ENCODE measurements around the gene BCL2.
A peak's percentile ranks its signal among the peaks of the same experiment; 100 is the strongest.
"Not testable (repeated sequence)": the region's sequence is repeated elsewhere in the genome, so short reads cannot be mapped to it uniquely, and the experiment has no call there.

The BCL2 gene

DNA sequence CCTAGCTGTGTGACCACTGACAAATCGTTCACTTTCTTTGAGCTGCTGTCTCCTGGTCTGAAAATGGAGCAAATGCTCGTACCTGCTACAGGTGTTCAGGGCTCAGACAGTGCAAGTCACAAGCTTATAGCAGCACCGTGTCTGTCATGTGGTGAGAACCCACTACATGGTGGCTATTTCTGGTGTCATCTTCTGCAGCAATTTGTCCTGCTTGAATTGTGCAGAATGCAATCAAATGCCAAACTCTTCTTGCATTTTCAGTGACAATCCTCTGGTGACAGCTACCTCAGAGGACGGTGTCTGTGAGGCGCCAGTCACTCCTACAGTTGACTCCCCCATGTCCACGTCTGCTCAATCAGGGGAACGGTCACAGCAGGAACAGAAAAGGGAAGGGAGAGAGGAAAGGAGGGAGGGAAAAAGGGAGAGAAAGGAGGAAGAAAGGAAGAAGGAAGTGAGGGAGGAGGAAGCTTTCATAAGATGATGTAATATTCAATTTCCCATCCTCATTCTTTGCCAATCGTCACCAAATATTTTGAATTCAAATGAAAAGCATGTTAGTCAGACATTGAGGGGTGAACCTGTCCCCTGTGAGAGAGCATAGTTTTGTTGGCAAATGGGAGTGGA, 122.2 kb downstream of the BCL2 start:
- DNase-seq = no peak

DNA sequence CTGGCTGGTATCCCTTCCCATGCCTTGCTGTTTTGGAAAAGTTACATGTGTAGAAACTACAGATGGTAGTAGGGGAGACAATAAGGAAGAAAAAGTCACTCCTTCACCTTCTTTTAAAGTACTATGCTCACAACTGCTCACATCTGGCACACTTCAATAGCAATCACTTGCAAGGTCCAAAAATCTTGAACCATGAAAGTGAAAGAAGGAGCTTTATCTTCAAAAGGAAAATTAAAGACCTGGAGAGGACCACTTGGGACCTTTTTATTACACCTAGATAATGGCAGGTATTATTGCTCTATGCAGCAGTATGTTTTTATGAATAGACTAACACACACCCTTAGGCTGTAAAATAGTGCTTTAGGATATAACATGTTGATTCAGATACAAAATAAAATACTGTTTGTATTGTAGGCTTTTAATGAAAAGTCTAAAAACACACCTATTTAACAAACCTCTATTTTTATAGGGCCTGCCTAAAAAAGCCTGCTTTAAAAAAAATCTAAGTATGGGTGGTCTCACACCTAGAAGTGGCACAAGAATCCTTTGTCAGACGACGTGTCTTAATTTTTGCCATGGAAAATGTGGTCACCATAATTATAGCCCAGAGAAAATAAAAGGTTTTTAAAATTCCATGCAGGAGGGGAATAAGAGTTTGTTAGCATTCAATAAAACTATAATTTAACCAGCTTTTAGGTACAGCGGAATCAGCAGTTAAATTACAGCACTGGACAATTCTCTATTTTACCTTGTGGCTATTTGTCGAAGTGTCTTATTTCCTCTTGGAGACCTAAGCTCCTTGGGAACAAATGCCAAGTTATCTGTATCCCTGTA, 124.0 kb downstream of the BCL2 start:
- no peak for DNase-seq

DNA sequence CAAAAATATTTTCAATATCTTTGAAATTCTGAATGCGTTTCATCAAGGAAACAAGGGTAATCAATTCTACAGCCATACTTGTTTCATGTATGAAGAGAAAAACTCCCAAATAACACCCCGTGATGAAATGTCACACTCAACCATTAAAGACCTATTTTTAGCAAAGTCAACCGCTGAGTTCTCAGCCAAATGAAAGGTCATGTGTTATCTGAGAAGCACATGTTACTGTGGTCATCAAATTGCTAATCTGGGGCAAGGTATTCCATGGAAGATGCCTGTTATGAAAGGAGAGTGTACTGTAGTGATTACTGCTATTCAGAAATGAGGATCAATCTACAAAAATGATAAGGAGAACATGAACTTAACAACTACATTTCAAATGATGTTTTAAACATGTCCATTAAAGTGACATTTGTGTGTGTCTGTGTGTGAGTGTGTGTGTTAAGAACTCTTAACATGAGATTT, 126.7 kb downstream of the BCL2 start:
- DNase-seq = peak; percentile 56

DNA sequence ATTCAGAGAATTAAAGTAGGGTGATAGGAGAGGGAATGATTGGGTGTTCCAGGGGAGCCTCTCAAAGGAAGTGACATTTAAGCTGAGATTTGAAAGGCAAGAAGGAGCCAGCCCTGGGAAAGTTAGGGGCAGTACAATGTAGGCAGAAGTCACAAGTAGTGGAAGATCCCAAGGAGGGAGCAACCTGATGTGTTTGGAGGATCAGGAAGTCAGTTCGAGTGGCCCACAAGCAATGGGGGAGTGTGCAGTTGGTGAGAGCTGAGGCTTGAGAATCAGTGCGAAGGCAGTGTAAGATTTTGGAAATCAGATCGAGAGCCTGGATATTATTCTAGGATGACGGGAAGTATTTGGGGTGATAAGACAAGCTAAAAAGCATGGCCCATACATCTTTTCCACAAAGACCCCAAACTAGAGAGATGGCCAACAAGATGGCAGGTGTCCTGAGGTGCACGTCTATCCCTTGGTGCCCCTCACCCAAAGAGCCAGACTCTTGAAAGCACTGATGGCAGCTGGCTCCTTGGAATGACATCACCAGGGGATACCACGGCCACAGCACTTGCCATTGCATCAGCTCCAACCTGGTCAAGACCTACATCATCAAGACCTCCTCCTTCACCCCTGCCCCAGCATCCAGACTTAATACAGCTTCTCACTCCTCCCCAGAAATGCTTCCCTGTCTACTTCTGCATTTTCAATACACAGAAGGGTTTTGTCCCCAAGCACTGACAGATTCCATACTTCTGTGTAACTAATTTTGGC, 127.3 kb downstream of the BCL2 start:
- DNase-seq = no peak

- no peak for DNase-seq
Measured at GRCh38 chr18:63191413-63191812, 128.2 kb downstream of the BCL2 start.

GRCh38 chr18:63190838-63191237, 128.7 kb downstream of the BCL2 start:
- DNase-seq = not testable (repeated sequence)

DNA sequence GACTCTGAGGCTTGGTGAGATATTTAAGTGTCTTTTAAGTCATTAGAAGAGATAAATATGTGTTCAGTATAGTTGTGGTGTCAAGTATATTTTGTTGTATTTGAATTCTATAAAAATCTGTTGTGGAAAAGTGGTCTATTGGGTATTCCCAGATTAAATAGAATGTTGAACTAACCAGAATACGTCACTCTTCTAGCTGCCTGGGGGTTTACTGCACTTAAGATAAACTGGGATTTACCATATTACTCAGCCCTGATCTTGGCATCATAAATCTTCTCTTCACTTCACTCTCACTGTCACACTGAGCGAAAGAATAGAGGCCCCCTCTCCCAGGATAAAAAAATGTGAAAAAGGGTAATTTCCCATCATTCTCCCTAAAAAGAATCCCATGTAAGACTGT, 129.8 kb downstream of the BCL2 start:
- no peak for DNase-seq

DNA sequence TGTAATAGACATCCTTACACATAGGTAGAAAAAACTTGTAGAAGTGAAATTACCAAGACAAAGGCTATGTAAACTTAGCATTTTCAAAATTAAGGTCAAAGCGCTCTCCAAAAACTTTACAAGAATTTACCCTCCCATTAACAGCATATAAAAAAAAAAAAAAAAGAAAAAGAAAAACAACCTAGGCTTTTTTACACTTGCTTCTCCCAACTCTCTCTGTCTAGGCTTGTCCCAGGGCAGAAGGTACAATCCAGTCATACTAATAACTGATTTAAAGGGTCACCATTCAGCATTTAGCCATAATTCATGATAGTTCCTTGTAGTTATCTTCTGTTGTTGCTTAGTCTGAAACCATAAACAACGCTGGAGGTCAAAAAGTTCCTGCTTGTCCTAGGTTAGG, 130.5 kb downstream of the BCL2 start:
- DNase-seq = no peak

GRCh38 chr18:63187791-63188460, 131.6 kb downstream of the BCL2 start:
- DNase-seq = no peak

- no peak for DNase-seq
Measured at GRCh38 chr18:63187223-63187574, 132.4 kb downstream of the BCL2 start.

DNA sequence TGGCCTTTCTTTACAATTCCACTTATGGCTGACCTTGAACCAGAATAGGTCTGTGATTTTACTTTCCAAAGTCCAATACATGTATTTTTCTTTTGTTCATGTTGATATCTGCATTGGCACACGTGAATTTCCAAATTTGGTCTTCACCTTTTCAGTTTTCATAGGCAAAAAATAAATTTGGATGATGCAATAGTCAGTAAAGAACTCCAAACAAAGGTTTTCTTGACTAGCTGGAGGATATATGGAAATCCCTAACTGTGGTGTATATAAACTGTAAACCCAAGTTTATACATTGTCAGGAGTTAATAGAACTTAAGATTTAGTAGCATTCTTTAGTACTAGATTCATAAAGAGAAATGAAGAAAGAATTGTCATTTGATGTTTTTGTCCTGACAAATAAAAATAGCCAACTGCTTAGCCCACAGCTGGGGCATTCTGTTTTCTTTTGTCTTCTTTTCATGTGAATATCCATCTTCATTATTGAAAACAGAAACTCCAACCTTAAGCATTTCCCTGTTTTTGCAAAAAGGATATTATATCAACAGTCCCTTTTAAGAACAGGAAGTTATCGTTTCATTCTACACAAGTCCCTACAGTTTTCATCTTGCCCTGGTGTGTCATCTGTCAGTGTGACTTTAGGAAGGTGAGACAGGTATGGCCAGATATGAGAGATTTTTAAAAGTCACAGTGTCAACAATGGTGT, 132.9 kb downstream of the BCL2 start:
- DNase-seq = no peak

DNA sequence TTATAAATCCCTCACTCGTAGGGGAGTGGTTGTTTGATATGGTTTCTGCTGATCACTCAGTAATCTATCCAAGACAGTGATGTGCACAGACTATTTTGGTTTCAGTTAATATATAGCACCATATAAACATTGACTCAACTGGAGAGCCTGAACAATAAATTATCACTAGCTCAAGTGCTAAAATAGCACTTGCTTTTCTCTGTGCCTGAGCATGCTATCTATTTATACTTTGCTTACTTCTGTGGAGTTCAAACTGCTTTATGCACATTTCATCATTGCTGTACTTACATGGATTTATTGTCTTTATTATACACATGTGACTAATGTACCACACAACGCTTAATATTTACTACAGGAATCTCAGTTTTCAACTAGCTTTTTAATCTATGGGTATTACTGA, 133.6 kb downstream of the BCL2 start:
- no peak for DNase-seq

DNA sequence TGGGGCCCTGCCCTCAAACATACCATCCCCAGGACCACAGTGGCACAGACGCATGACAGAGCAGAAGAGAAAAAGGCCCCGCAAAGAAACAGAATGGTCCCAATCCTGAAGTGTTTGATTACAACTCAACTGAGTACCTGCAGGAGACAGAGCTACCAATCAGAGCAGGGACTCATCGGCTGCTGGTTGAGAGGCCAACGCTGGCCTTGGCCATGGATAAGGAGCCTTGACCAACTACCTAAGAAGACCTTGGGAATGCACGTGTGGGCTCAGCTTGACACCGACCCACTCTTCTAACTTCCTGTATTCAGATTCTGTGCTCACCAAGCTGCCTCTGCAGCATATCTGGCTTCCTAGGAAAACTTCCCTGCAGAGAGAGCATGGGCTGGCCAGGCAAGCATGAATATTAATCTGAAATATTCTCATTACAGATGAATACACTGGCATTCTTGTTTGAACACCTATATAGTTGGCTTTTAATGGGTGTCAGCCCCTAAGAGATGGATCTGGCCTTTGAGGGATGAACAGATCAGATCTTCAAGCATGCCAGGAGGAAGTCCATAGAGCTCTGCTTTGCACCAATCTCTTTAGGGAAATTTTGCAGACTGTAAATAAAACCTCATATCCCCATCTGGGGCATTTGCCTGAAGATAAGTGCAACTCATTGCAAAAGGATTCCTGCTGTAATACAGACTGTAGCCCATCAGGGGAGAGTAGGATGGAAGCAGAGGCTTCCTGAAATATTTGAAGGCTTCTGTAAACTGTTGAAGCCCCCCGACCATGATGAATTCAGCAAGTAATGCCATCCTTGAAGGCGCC, 135.4 kb downstream of the BCL2 start:
- no peak for DNase-seq

GRCh38 chr18:63183378-63183777, 136.2 kb downstream of the BCL2 start:
- no peak for DNase-seq

DNA sequence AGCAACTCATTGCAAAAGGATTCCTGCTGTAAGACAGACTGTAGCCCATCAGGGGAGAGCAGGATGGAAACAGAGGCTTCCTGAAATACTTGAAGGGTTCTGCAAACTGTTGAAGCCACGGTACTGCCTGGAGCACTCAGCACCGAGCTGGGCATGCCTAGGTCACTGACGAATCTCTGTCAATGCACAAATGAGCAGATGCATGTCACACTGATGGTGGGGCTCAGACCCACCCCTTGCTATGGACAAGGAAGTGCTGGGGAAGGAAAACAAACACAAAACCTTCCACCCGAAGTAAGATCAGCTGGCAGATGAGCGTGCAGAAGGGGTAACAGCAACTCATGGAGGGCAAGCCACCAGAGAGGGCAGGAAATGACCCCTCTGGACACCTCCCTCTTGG, 136.7 kb downstream of the BCL2 start:
- DNase-seq = no peak

GRCh38 chr18:63182310-63182772, 137.2 kb downstream of the BCL2 start:
- DNase-seq = no peak

DNA sequence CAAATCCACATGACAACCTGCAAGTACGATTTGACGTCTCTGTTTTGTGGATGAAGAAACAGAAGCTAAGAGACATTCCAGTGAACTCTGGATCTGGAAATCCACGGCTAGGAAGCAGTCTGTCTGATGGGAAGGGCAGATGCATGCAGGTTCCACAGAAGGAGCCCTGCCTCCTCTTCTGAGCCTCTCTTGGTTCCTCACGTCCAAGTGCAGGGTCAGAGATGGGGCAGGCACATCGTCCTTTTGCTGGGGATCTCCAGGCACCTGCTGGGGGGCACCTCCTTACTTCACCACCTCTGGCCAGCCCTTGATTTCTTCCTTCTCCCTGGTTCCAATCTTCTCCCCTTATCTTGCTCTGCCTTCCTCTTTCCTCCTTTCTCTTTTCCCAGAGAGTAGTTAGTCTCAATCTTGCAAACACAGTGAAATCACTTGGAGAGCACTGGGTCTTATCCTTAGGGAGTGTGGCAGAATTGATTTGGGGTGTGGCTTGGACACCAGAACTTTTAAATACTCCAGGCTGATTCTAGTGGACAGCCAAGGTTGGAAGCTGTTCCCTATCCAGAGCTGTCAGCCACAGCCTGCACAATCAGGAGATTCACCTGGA, 137.8 kb downstream of the BCL2 start:
- DNase-seq = no peak

- DNase-seq = no peak
Measured at GRCh38 chr18:63180971-63181376, 138.6 kb downstream of the BCL2 start.

- no peak for DNase-seq
Measured at GRCh38 chr18:63180321-63180720, 139.2 kb downstream of the BCL2 start.

DNA sequence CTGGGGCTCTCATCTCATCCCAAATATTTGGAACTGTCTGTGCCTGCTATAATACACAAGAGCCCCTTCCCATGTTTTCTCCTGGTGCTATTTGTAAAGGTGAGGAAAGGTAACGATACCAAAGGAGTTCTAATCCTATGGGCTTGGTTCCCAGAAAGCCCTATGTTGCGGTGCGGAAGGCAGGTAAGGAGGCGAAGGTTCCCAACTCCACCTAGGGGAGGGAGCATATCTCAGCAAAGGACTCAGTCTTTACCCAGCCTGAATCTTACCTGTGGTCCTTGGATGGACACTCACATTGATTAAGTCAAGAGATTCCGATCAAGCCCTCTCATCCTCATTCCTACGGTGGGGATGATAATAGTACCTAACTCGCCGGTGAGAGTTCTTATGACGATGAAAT, 140.1 kb downstream of the BCL2 start:
- DNase-seq = no peak

GRCh38 chr18:63178971-63179370, 140.6 kb downstream of the BCL2 start:
- DNase-seq = no peak

All from hematopoietic multipotent progenitor cell treated with erythropoietin and hydrocortisone succinate and interleukin-3 and kit ligand, for 8 days (in vitro differentiated cells).